GM12874 (cell line): ENCODE results near the gene WFDC5.

Experiments used
- CTCF ChIP-seq: IDR thresholded peaks from 2 replicates; pipeline ENCODE4 v1.5.1; 2011; ENCODE audit warnings: low read depth, mild to moderate bottlenecking, control low read depth, low read length, moderate library complexity; ENCODE audit not compliant: insufficient read depth

WFDC5 gene

DNA sequence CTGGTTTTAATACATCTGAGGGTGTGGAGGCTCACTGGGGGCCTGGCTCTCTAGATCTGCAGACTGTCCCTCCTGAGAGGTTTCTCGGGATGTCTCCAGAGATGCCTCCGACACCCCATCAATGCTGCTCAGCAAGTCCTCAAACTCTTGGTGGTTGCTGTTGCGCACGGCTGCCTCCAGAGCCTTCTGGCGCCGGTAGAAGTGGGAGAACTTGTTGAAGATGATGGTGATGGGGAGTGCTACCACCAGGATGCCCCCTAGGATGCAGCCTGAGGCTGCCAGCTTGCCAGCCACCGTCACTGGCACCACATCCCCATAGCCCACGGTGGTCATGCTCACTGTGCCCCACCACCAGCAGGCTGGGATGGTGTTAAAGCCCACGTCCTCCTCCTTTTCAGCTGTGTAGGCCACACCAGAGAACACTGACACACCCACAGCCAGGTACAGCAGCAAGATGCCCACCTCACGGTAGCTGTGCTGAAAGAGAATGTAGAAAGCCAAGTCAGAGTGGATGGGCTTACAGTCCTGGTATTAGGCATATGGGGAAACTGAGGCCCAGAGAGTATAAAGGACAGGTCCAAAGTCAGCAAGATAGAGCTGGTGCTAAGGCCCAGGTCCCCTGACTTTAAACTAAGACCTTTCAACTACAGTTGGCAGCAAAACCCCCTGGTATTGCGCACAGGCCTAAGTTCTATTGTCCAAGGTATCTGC lies 20.0 kb downstream of the WFDC5 start:
- no peak for TF ChIP-seq CTCF

- TF ChIP-seq CTCF, result no peak
These were observed 20.8 kb downstream of the WFDC5 start for GRCh38 chr20:45094201-45094600.

- no peak for TF ChIP-seq CTCF
These were observed 22.1 kb downstream of the WFDC5 start for GRCh38 chr20:45092898-45093297.

DNA sequence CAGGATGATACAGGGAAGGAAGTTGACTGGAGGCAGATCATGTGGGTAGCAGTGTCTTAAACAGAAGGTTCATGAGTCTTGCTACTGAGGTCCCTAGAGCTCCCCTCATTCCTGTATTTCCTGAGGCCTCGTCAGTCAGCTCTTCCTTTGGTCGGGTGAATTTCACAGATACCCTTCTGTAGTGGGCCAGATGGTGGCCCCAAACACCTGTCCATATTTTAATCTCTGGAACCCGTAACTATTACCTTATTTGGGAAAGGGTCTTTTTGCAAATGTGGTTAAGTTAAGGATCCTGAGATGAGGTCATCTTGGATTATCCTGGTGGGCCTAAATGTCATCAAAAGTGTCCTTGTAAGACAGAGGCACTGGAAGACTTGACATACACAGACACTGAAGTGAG lies 23.6 kb downstream of the WFDC5 start:
- no peak for TF ChIP-seq CTCF

DNA sequence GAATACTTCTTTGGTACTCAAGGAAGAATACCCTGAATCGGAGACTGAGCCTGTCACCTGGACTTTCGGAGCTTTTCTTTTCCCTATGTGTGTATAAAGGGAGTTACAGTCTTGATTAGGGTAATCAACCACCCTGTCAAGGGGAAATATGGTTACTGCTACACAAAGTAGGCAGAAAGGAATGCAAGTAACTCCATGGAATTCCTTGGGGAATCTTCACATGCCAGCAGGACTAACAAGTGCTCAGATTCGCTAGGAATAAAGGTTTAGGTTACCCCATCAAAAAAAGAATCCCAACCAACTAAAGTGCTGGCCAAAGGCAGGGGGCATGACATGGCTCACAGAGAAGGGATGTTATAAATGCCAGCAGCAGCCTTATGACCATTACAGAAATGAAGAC lies 24.5 kb downstream of the WFDC5 start:
- no peak for TF ChIP-seq CTCF

- TF ChIP-seq CTCF, result no peak
These were observed 26.7 kb downstream of the WFDC5 start for GRCh38 chr20:45088247-45088646.

GRCh38 chr20:45087814-45088213 lies 27.2 kb downstream of the WFDC5 start:
- no peak for TF ChIP-seq CTCF
